Transverse colon (tissue), 4 donors: ENCODE data around the gene SLCO4A1. TPM values are rescaled to one million over a fixed set of nuclear protein-coding genes. Genes with fewer than 3 reads are reported as not detected.

Experiments used
- DNase-seq: peaks from one replicate; pipeline ENCODE4 v3.0.0-alpha.2; 2019
- H3K27ac ChIP-seq, 4 donors: fragments of 200-600 bp; sonication (generic); 2 replicates each; pipeline ENCODE4 v1.5.1; 2016 to 2018; ENCODE audit warnings: inconsistent platforms in 4 of 4
- H3K27me3 ChIP-seq: fragments of 200-600 bp; sonication (generic); 2 replicates; pipeline ENCODE4 v1.5.1; 2017; ENCODE audit warnings: inconsistent platforms
- H3K36me3 ChIP-seq, 4 donors: fragments of 200-600 bp; sonication (generic); 2 replicates each; pipeline ENCODE4 v1.5.1; 2017 to 2019; ENCODE audit warnings: inconsistent platforms in 4 of 4
- H3K4me1 ChIP-seq, 4 donors: fragments of 200-600 bp; sonication (generic); 2 replicates each; pipeline ENCODE4 v1.5.1; 2017 to 2020; ENCODE audit warnings: inconsistent platforms in 4 of 4
- H3K4me3 ChIP-seq, 4 donors: fragments of 200-600 bp; sonication (generic); 1 replicate in 1 of 4; 2 replicates in 3 of 4; pipeline versions ENCODE4 v1.5.1 to v1.6.1; 2017 to 2019; ENCODE audit warnings: inconsistent platforms in 4 of 4
- H3K9me3 ChIP-seq, 2 donors: fragments of 200-600 bp; sonication (generic); 2 replicates each; pipeline ENCODE4 v1.5.1; 2017 to 2019; ENCODE audit warnings: inconsistent platforms in 2 of 2
- EP300 ChIP-seq: sonication (generic); formaldehyde crosslinking; IDR thresholded peaks from one replicate; pipeline ENCODE4 v1.6.1; 2017; ENCODE audit warnings: antibody characterized with exemption, low read depth
- POLR2A ChIP-seq: fragments of 450-650 bp; IDR thresholded peaks from one replicate; pipeline ENCODE4 v1.6.1; 2016; ENCODE audit warnings: antibody characterized with exemption, mild to moderate bottlenecking, moderate library complexity
- POLR2AphosphoS5 ChIP-seq, 3 donors: sonication (generic); formaldehyde crosslinking; IDR thresholded peaks; one replicate each; pipeline ENCODE4 v1.6.1; 2016; ENCODE audit warnings: antibody characterized with exemption in 3 of 3
- WGBS, 2 donors: methylation state at CpG; one replicate each; pipeline ENCODE4 v1.1.5; 2018; ENCODE audit warnings: low coverage in 1 of 2; 5-methylcytosine and 5-hydroxymethylcytosine counted together
- in situ Hi-C, 4 donors: fragments of 200-750 bp; cut with MboI; loops; one replicate each; pipeline versions ENCODE4 v1.15.0 to v1.15.1; 2017; ENCODE audit warnings: low sequenced_read_pairs in 3 of 4, low pct_ligation_motif_present in 1 of 4, low pct_unique_long_range_greater_than_20kb in 1 of 4
- intact Hi-C: fragments of 100-400 bp; cut with DNase I; formaldehyde crosslinking; loops from one replicate; pipeline ENCODE4 v1.15.1; 2023; ENCODE audit warnings: low total_unique reads
- total RNA-seq, 4 donors: library from RNA; depleted of rRNA; stranded (reverse); fragments of >200 nt; gene quantifications; one replicate each; pipeline ENCODE4 v1.1.0, GENCODE V29; 2016
- TF ChIP-seq, protein P1 (sequence below), 5 experiments: fragments of 200-600 bp in 3 of 5; fragments of 450-650 bp in 2 of 5; sonication (generic) in 3 of 5; IDR thresholded peaks; 1 replicate in 2 of 5; 2 replicates in 3 of 5; pipeline ENCODE4 v1.5.1; 2016 to 2017; ENCODE audit warnings: antibody characterized with exemption in 5 of 5, inconsistent platforms in 3 of 5, mild to moderate bottlenecking in 2 of 5, moderate library complexity in 1 of 5

SLCO4A1 gene
- total RNA-seq, 4 donors from 2014 or later: 13.7 to 375 (median 60.0) TPM

DNA sequence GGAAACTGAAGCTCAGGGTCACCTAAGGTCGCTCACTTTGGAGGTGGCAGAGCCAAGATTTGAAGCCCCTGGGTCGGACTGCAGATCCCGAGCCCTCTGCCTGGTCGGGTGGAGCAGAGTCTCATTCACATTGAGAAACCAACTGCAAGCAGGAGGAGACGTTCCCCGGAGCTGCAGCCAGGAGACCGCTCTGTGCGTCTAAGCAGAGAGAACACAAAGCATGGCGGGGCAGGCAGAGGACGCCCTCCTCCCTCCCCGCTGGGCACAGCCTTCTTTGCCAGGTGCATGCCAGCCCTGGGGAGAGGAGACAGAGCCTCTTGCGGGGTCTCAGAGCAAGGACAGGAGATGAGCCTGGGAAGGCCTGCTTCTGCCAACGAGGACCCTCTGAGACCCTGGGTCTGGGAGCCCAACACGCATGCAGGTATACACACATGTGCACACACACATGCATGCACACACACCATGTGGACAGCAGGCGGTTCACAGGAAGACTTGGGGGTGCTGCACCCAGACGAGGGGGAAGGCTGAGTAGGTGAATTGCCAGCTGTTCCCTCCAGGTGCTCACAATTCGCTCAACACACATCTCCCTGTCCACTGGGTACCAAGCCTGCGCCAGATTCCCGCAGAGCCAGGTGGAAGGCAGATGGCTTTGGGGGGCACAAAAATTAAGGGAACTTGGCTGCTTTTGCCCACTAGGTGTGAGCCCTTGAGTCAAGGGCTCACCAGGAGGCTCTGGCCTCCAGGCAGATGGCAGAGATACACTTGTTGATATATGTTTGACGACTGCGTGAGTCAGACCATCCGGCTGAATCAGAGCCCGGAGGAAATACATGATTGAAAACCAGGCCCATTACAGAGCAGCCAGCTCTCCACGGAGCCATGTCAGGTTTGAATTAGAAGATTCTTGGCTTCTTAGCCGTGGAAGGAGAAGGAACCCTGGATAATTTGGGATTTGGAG, 60.9 kb downstream of the SLCO4A1 start:
- Histone ChIP-seq H3K27ac (peak overlapping the region; percentile 42 to 85 (median 67)), H3K9me3 (no peaks in the 10 kb centered on the region), H3K36me3 (no peaks in the 10 kb centered on the region), H3K4me3 (no peak overlapping the region), H3K4me1 (peaks cover 4 to 14% (median 14%) of the 10 kb centered on the region in 4 donors), H3K27me3 (peaks cover 21% of the 10 kb centered on the region)
- 72 to 100% methylated on average over 1 to 23 of the region's 25 CpGs for WGBS, 2 donors
- in situ Hi-C loops: no loop called here
- intact Hi-C loops: loop anchor here (5.0 kb wide), 1 partner anchor 89 kb away; no protein-coding TSS in a partner anchor
- TF ChIP-seq POLR2A (no peak), EP300 (no peak), POLR2AphosphoS5 (IDR thresholded peaks at IDR 0.05) (no peak)
- TF ChIP-seq, protein P1, sequence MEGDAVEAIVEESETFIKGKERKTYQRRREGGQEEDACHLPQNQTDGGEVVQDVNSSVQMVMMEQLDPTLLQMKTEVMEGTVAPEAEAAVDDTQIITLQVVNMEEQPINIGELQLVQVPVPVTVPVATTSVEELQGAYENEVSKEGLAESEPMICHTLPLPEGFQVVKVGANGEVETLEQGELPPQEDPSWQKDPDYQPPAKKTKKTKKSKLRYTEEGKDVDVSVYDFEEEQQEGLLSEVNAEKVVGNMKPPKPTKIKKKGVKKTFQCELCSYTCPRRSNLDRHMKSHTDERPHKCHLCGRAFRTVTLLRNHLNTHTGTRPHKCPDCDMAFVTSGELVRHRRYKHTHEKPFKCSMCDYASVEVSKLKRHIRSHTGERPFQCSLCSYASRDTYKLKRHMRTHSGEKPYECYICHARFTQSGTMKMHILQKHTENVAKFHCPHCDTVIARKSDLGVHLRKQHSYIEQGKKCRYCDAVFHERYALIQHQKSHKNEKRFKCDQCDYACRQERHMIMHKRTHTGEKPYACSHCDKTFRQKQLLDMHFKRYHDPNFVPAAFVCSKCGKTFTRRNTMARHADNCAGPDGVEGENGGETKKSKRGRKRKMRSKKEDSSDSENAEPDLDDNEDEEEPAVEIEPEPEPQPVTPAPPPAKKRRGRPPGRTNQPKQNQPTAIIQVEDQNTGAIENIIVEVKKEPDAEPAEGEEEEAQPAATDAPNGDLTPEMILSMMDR (IDR thresholded peaks at IDR 0.05): peak in 3 of 5 experiments; percentile 18 to 24 (median 19)
- no peak for DNase-seq

DNA sequence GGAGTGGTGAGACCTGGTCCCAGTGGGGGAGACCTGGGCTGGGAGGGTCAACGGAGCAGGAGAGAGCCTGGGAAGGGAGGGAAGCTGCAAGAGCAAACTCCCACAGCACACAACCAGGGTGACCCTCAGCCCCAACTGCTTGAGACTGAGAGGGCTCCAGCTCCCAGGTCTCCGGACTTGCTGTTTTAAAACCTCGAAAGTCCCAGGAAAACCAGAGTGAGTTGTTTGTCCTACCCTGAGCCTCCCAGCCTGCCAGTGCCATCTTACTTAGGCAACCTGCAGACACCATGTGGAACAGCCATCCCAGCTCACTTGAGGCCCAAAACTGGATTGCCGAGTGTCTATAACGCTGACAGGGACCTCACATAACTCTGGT, 61.5 kb downstream of the SLCO4A1 start:
- TF ChIP-seq POLR2AphosphoS5 (IDR thresholded peaks at IDR 0.05) (no peak), POLR2A (no peak), EP300 (no peak)
- TF ChIP-seq, protein P1 (IDR thresholded peaks at IDR 0.05): no peak
- H3K9me3 ChIP-seq: no peaks in the 10 kb centered on the region
- in situ Hi-C loops: no loop called here
- DNase-seq: no peak
- H3K4me1 ChIP-seq: peaks cover 4 to 17% (median 14%) of the 10 kb centered on the region in 4 donors
- WGBS, 2 donors: 74% methylated on average over 5 of the region's 5 CpGs; no CpG with 5 or more reads in 1 of the 2 donors
- intact Hi-C loops: loop anchor here (5.0 kb wide), 1 partner anchor 88 kb away; no protein-coding TSS in a partner anchor
- no peaks in the 10 kb centered on the region for H3K36me3 ChIP-seq
- H3K4me3 ChIP-seq: no peak overlapping the region
- H3K27ac ChIP-seq: peak overlapping the region; percentile 42 to 85 (median 67)
- peaks cover 25% of the 10 kb centered on the region for H3K27me3 ChIP-seq

DNA sequence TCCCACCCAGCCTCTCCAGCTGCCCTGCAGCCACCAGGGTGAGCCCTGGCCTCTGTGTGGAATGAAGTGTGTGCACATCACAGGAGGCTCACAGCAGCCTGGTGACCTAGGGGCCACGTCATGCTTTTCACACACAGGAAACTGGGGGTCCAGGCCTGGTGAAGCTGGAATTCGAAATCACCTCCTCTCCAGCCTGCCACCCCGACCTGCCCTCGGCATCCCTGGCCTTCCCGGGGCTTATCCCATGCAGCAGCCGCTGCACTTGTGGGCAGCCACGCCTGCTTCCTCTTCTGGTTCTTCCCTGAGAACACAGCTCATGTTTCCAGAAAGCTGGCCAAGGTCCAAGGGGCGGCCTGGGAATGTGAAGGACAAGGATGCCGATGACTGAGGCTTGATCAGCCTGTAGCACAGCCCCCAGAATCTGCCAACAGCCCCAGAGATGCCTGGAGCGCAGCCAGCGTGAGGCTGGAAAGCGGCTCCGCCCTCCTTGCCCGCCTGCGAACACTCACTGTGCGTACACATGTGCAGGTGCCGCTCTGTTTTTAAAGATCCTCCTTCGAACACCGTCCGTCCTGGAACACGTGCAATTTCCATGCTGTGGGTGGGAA, 62.1 kb downstream of the SLCO4A1 start:
- H3K9me3 ChIP-seq: no peaks in the 10 kb centered on the region
- in situ Hi-C loops: no loop called here
- intact Hi-C loops: loop anchor here (5.0 kb wide), 1 partner anchor 88 kb away; no protein-coding TSS in a partner anchor
- TF ChIP-seq POLR2A (no peak), EP300 (no peak), POLR2AphosphoS5 (IDR thresholded peaks at IDR 0.05) (no peak)
- TF ChIP-seq, protein P1 (IDR thresholded peaks at IDR 0.05): no peak
- no peak overlapping the region for H3K4me3 ChIP-seq
- peak overlapping the region; percentile 42 to 85 (median 67) for H3K27ac ChIP-seq
- DNase-seq: peak; percentile 75
- no peaks in the 10 kb centered on the region for H3K36me3 ChIP-seq
- peaks cover 4 to 18% (median 14%) of the 10 kb centered on the region in 4 donors for H3K4me1 ChIP-seq
- WGBS, 2 donors: 19% methylated on average over 21 of the region's 21 CpGs; no CpG with 5 or more reads in 1 of the 2 donors
- peaks cover 31% of the 10 kb centered on the region for H3K27me3 ChIP-seq

DNA sequence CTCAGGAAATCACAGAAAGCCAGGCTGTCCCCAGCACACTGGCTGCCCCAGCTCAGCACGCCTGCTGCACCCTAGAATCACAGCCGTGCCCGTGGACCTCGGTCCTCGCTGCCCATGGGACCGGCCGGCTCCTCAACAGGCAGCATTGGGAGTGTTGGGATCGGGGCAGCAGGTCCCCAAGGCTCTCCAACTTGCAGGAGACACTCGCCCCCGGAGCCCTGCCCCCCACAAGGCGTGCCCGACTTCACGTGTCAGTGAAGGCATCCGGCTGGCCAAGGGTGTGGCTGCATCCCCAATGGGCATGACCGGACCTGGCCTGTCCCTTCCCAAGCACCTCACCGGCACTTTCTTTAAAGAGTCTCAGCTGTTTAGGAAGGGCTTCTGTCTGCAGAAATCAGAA, 63.3 kb downstream of the SLCO4A1 start:
- 81% methylated on average over 10 of the region's 16 CpGs; no CpG with 5 or more reads in 1 of the 2 donors for WGBS, 2 donors
- Histone ChIP-seq H3K27ac (no peak overlapping the region), H3K4me3 (no peak overlapping the region), H3K9me3 (no peaks in the 10 kb centered on the region), H3K4me1 (peaks cover 4 to 18% (median 14%) of the 10 kb centered on the region in 4 donors), H3K27me3 (peaks cover 43% of the 10 kb centered on the region), H3K36me3 (no peaks in the 10 kb centered on the region)
- in situ Hi-C loops: no loop called here
- TF ChIP-seq POLR2AphosphoS5 (IDR thresholded peaks at IDR 0.05): no peak
- TF ChIP-seq, protein P1 (IDR thresholded peaks at IDR 0.05): no peak
- no peak for TF ChIP-seq POLR2A
- TF ChIP-seq EP300: no peak
- intact Hi-C loops: no loop called here
- DNase-seq: no peak
